OCI-LY1 (cell line): ENCODE results near the gene PRR18.

ENCODE experiments used
- H2AFZ ChIP-seq: fragments of 200-600 bp; sonication (generic), shearing (Covaris generic); 2 replicates; pipeline ENCODE4 v1.6.0; 2014; ENCODE audit warnings: antibody characterized with exemption, mild to moderate bottlenecking, low read length
- H3F3A ChIP-seq: fragments of 200-600 bp; sonication (generic), shearing (Covaris generic); 2 replicates; pipeline ENCODE4 v1.6.0; 2014; ENCODE audit warnings: mild to moderate bottlenecking, antibody characterized with exemption, low read length, moderate library complexity; ENCODE audit not compliant: insufficient read depth
- H3K27ac ChIP-seq: fragments of 200-600 bp; sonication (generic); 2 replicates; pipeline ENCODE4 v1.5.1; 2014; ENCODE audit warnings: low read length, mixed run types, mild to moderate bottlenecking, low read depth; ENCODE audit not compliant: poor library complexity, severe bottlenecking
- H3K27me3 ChIP-seq: fragments of 200-600 bp; sonication (generic); 2 replicates; pipeline ENCODE4 v1.6.0; 2014; ENCODE audit warnings: antibody characterized with exemption, mild to moderate bottlenecking, low read length, moderate library complexity; ENCODE audit not compliant: insufficient read depth
- H3K36me3 ChIP-seq: fragments of 200-600 bp; sonication (generic); 2 replicates; pipeline ENCODE4 v1.6.1; 2014; ENCODE audit warnings: mild to moderate bottlenecking, antibody characterized with exemption, low read length, moderate library complexity, mixed read lengths; ENCODE audit not compliant: insufficient read depth
- H3K4me1 ChIP-seq: fragments of 200-600 bp; sonication (generic); 2 replicates; pipeline ENCODE4 v1.5.1; 2014; ENCODE audit warnings: mild to moderate bottlenecking, low read length, moderate library complexity; ENCODE audit not compliant: insufficient read depth, severe bottlenecking
- H3K4me2 ChIP-seq: fragments of 200-600 bp; sonication (generic), shearing (Covaris generic); 2 replicates; pipeline ENCODE4 v1.6.1; 2014; ENCODE audit warnings: low read length
- H3K4me3 ChIP-seq: fragments of 200-600 bp; sonication (generic); 2 replicates; pipeline ENCODE4 v1.5.1; 2014; ENCODE audit warnings: low read length, low read depth, mild to moderate bottlenecking, mixed read lengths; ENCODE audit not compliant: poor library complexity, severe bottlenecking
- H3K79me2 ChIP-seq: fragments of 200-600 bp; shearing (Covaris generic); 2 replicates; pipeline ENCODE4 v1.6.1; 2016; ENCODE audit warnings: mixed run types, low read length, mixed read lengths; ENCODE audit not compliant: insufficient read depth
- H3K9ac ChIP-seq: fragments of 200-600 bp; sonication (generic), shearing (Covaris generic); 2 replicates; pipeline ENCODE4 v1.6.1; 2014; ENCODE audit warnings: mild to moderate bottlenecking, low read length, mixed read lengths
- H3K9me2 ChIP-seq: fragments of 200-600 bp; sonication (generic), shearing (Covaris generic); 2 replicates; pipeline ENCODE4 v1.6.1; 2014; ENCODE audit warnings: low read depth, mild to moderate bottlenecking, low read length, mixed read lengths
- H3K9me3 ChIP-seq: fragments of 200-600 bp; shearing (Covaris generic); 2 replicates; pipeline ENCODE4 v1.6.1; 2014; ENCODE audit warnings: low read length, mixed read lengths
- H4K20me1 ChIP-seq: fragments of 200-600 bp; sonication (generic), shearing (Covaris generic); 2 replicates; pipeline ENCODE4 v1.6.0; 2016; ENCODE audit warnings: mild to moderate bottlenecking, low read length; ENCODE audit not compliant: insufficient read depth
- CTCF ChIP-seq: fragments of 200-600 bp; sonication (generic), shearing (Covaris generic); IDR thresholded peaks from 2 replicates; pipeline ENCODE4 v1.5.1; 2017; ENCODE audit warnings: mild to moderate bottlenecking, antibody characterized with exemption, low read length, moderate library complexity, mixed read lengths
- EZH2 ChIP-seq: fragments of 200-600 bp; sonication (generic), shearing (Covaris generic); IDR thresholded peaks from 2 replicates; pipeline ENCODE4 v1.8.0; 2017; ENCODE audit warnings: borderline replicate concordance, mixed run types, mild to moderate bottlenecking, antibody characterized with exemption, low read length, moderate library complexity, mixed read lengths

Gene PRR18

GRCh38 chr6:166341464-166341863 is 33.3 kb upstream of the PRR18 start:
- no peaks in the 10 kb centered on the region for H3K9me2 ChIP-seq
- H3K27me3 ChIP-seq = no peaks in the 10 kb centered on the region
- TF ChIP-seq EZH2 (no peak), CTCF (no peak)
- peak overlapping the region; percentile 95 for H3K4me3 ChIP-seq
- H3K4me1 ChIP-seq = peaks cover 36% of the 10 kb centered on the region
- H3K9me3 ChIP-seq = no peaks in the 10 kb centered on the region
- peaks cover 25% of the 10 kb centered on the region for H3K79me2 ChIP-seq
- peaks cover 22% of the 10 kb centered on the region; the same call in 1 of the 2 replicates for H3K36me3 ChIP-seq
- no peak overlapping the region for H2AFZ ChIP-seq
- H3K27ac ChIP-seq = no peak overlapping the region
- no peaks in the 10 kb centered on the region for H4K20me1 ChIP-seq
- peak overlapping the region; percentile 92 for H3K9ac ChIP-seq
- H3F3A ChIP-seq = no peaks in the 10 kb centered on the region
- peak overlapping the region; percentile 89 for H3K4me2 ChIP-seq

- H3K9ac ChIP-seq = no peak overlapping the region
- no peaks in the 10 kb centered on the region for H3K27me3 ChIP-seq
- no peaks in the 10 kb centered on the region for H4K20me1 ChIP-seq
- no peaks in the 10 kb centered on the region for H3F3A ChIP-seq
- H3K4me1 ChIP-seq = peaks cover 48% of the 10 kb centered on the region
- H3K36me3 ChIP-seq = peaks cover 42% of the 10 kb centered on the region; the same call in 1 of the 2 replicates
- no peaks in the 10 kb centered on the region for H3K9me2 ChIP-seq
- TF ChIP-seq CTCF = no peak
- TF ChIP-seq EZH2 = no peak
- H3K9me3 ChIP-seq = no peaks in the 10 kb centered on the region
- no peak overlapping the region for H3K27ac ChIP-seq
- H2AFZ ChIP-seq = no peak overlapping the region
- peaks cover 25% of the 10 kb centered on the region for H3K79me2 ChIP-seq
- no peak overlapping the region for H3K4me3 ChIP-seq
- no peak overlapping the region for H3K4me2 ChIP-seq
These were observed 30.7 kb upstream of the PRR18 start for GRCh38 chr6:166338854-166339253.

DNA sequence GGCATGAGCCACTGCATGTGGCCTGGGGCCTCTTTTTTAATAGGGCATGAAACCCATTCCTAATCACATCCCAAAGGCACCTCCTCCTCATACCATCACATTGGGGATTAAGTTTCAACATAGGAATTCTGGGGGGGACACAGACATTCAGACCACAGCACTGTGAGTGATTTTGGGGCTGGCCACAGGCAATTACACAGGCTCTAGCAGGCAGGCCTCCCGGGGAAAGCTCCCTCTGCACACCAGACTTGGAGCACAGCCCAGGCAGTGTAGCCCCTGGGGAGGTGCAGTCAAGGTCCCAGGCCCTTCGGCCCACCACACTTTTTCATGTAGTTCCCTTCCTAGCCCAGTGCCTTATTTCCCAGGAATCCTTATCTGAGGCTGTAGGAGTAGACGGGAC is 28.7 kb upstream of the PRR18 start:
- Histone ChIP-seq H3K9me2 (no peaks in the 10 kb centered on the region), H3K36me3 (peaks cover 42% of the 10 kb centered on the region; the same call in 1 of the 2 replicates), H3K9me3 (no peaks in the 10 kb centered on the region), H3K4me3 (no peak overlapping the region), H3K4me1 (peaks cover 46% of the 10 kb centered on the region), H3K9ac (no peak overlapping the region), H3K79me2 (peaks cover 31% of the 10 kb centered on the region), H4K20me1 (no peaks in the 10 kb centered on the region), H3F3A (no peaks in the 10 kb centered on the region), H3K4me2 (no peak overlapping the region), H3K27ac (no peak overlapping the region), H2AFZ (no peak overlapping the region), H3K27me3 (no peaks in the 10 kb centered on the region)
- TF ChIP-seq CTCF (no peak), EZH2 (no peak)
